HG03575 (cell line): ENCODE measurements around the gene LPP.

Source experiments
- ATAC-seq: cut with Tn5 transposase; IDR thresholded peaks from one replicate; pipeline ENCODE4 v1.9.1; 2021; ENCODE audit not compliant: unreplicated experiment, insufficient number of reproducible peaks, low FRiP score; ENCODE audit errors: extremely low read depth

The LPP gene

GRCh38 chr3:188304501-188304900 lies 150.5 kb downstream of the LPP start:
- no peak for ATAC-seq

GRCh38 chr3:188305220-188305619 lies 151.3 kb downstream of the LPP start:
- ATAC-seq = no peak

GRCh38 chr3:188306435-188307005 lies 152.6 kb downstream of the LPP start:
- no peak for ATAC-seq

GRCh38 chr3:188309437-188310269 lies 155.7 kb downstream of the LPP start:
- peak; percentile 99 for ATAC-seq

GRCh38 chr3:188310270-188310710 lies 156.3 kb downstream of the LPP start:
- no peak for ATAC-seq

GRCh38 chr3:188315553-188315952 lies 161.6 kb downstream of the LPP start:
- no peak for ATAC-seq

GRCh38 chr3:188316021-188316722 lies 162.2 kb downstream of the LPP start:
- ATAC-seq = no peak

GRCh38 chr3:188316723-188317070 lies 162.7 kb downstream of the LPP start:
- no peak for ATAC-seq

- ATAC-seq = no peak
Measured at GRCh38 chr3:188319569-188319968, 165.6 kb downstream of the LPP start.

GRCh38 chr3:188320757-188321156 lies 166.8 kb downstream of the LPP start:
- no peak for ATAC-seq

GRCh38 chr3:188321258-188321657 lies 167.3 kb downstream of the LPP start:
- no peak for ATAC-seq

GRCh38 chr3:188322135-188322887 lies 168.4 kb downstream of the LPP start:
- ATAC-seq = no peak

GRCh38 chr3:188323067-188323842 lies 169.3 kb downstream of the LPP start:
- ATAC-seq = no peak

- no peak for ATAC-seq
Measured at GRCh38 chr3:188326111-188326510, 172.2 kb downstream of the LPP start.

- no peak for ATAC-seq
Measured at GRCh38 chr3:188326968-188327367, 173.0 kb downstream of the LPP start.

GRCh38 chr3:188327433-188327832 lies 173.5 kb downstream of the LPP start:
- no peak for ATAC-seq

GRCh38 chr3:188330138-188330537 lies 176.2 kb downstream of the LPP start:
- ATAC-seq = no peak

- no peak for ATAC-seq
Measured at GRCh38 chr3:188331166-188331565, 177.2 kb downstream of the LPP start.

- ATAC-seq = no peak
Measured at GRCh38 chr3:188332085-188332484, 178.1 kb downstream of the LPP start.
